Measurements from ENCODE around the gene IGF2BP3.
"Not testable (repeated sequence)": the region's sequence is repeated elsewhere in the genome, so short reads cannot be mapped to it uniquely, and the experiment has no call there.

IGF2BP3 gene

DNA sequence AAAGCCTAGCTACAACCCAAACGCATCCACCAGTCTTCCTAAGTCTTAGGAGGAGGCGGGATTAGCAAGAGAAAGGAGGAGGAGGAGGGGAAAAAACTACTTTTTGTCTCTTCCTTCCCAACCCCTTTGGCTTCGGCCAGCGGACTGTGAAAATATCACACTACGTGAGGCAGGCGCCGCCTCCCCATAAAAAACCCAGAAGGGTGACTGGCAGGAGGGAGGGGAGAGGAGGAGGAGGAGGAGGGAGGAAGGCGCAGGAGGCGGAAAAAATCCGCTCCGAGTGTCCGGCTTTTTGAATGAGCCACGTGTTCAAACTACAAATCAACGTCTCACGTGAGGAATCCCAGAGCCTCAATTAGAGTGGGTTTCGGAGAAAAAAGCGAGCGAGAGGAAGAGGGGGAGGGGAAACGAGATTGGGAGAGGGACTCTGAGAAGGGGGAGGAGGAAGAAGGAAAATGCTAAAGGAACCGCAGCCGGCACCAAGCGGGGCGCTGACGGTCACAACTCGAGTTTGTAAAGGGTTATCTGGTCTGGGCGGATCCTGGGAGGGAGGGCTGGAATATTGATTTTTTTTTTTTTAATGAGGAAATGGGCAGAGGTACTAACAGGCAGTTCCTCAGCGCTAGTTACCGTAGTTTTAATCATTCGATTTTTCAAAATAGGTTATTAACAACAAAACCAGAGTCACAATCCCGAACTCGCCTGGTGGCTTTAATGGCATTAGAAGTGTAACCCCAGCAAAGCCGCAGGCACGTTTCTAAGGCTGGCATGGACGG lies at the start of gene IGF2BP3:
Gene IGF2BP3, minus strand, starts transcription at position 162 of the 776 bp plus-strand sequence. CDS start 381 bp downstream, outside the sequence.
- DNase-seq: no peak

DNA sequence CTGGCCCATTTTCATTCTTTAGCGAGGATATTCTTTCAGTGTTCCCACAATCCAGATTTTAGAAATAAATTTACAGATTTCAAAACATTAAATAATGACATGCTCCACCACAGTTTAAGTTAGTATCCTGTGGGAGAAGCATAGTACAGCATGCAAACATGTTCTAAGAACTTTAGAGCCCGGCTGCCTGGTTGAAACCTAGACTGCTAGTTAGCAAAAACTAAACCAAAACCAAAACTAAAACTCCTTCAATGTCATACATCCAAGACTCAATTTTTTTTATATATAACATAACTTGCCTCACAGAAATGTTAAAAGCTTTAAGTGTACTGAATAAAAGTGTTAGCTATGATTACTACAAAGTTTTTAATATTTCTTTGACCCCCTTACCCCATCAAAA lies 44.5 kb upstream of the IGF2BP3 start:
- no peak for DNase-seq

DNA sequence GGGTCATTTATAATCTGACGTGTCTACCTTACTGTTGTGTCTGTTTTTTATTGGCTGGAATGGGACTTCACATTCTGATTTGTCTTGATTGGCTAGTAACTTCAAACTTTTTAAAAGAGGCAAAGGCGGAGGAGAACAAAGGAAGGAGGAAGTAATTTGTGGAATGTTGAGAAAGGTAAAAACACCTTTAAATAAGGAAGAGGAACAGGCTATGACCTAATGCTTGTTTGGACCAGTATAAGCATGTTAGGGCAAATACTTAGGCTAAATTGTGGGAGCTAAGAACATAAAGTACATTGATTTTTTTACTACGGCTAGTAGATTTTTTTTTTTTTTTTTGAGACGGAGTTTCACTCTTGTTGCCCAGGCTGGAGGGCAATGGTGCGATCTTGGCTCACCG lies 43.5 kb upstream of the IGF2BP3 start:
- not testable (repeated sequence) for DNase-seq

DNA sequence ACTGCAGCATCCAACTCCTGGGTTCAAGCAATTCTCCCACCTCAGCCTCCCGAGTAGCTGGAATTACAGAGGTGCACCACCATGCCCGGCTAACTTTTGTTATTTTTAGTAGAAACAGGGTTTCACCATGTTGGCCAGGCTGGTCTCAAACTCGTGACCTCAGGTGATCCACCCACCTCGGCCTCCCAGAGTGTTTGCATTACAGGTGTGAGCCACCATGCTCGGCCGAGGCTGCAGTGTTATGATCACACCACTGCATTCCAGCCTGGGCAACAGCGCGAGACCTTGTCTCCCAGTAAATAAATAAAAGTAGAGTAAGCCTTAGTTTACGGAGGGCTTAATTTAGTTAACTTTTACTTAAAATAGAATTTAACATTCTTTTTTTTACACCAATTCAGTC lies 23.7 kb upstream of the IGF2BP3 start:
- DNase-seq: no peak

DNA sequence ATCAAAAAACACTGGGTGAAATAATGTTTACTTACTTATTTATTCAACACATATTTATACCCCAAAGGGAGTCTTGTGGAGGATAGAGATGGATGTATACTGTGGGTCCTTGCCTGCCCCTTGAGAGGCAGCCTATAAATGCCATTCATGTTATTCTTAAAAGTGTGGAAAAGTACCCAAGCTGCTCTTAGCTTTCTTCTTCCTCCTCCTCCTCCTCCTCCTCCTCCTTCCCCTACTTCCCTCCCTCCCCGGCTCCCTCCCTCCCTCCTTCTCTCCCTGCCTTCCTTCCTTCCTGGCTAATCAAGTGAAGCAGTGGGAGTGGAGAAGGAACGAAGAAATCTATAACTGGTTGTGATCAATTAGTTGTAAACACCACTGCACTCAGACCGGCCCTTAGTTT lies 21.2 kb upstream of the IGF2BP3 start:
- DNase-seq: no peak

DNA sequence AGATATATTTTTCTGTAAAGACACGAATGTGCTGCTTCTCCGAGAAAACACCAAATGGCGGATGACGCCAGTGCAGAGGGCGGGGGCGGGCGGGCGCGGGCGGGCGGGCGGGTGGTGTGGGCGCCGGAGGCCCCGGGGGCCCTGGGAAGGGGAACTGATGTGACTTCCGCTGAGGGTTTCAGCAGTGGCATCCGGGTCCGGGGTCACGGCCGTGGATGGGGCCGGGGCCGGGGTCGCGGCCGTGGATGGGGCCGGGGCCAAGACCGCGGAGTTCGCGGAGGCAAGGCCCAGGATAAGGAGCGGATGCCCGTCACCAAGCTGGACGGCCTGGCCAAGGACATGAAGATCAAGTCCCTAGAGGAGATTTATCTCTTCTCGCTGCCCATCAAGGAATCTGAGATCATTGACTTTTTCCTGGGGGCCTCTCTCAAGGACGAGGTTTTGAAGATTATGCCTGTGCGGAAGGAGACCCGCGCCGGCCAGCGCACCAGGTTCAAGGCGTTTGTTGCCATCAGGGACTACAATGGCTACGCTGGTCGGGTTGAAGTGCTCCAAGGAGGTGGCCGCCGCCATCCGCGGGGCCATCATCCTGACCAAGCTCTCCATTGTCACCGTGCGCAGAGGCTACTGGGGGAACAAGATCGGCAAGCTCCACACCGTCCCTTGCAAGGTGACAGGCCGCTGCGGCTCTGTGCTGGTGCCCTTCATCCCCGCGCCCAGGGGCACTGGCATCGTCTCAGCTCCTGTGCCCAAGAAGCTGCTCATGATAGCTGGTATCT lies 20.3 kb upstream of the IGF2BP3 start:
- no peak for DNase-seq

DNA sequence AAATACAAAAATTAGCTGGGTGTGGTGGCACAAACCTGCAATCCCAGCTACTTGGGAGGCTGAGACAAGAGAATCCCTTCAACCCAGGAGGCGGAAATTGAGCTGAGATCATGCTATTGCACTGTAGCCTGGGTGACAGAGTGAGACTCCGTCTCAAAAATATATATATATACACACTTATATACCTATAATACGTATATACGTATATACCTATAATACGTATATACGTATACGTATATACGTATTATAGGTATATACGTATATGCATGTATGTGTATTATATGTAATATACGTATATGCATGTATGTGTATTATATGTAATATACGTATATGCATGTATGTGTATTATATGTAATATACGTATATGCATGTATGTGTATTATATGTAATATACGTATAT lies 18.4 kb upstream of the IGF2BP3 start:
- not testable (repeated sequence) for DNase-seq

DNA sequence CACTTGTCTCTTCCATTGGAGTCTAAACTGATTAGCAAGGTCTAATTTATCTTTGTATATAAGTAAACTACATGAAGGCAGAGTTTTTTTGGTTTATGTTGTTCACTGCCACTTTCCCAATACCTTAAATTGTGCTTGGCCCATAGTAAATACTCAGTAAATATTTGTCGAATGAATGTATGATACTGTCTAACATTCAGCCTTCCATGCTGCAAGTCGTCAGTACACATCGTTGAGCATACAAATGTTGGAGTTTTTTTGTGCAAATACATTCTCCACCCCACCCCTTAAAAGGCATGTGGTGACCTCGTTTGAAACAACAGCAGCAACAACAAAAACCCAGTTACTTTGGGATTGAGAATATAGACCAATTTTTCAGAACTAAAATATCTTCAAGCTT lies 17.4 kb upstream of the IGF2BP3 start:
- no peak for DNase-seq

DNA sequence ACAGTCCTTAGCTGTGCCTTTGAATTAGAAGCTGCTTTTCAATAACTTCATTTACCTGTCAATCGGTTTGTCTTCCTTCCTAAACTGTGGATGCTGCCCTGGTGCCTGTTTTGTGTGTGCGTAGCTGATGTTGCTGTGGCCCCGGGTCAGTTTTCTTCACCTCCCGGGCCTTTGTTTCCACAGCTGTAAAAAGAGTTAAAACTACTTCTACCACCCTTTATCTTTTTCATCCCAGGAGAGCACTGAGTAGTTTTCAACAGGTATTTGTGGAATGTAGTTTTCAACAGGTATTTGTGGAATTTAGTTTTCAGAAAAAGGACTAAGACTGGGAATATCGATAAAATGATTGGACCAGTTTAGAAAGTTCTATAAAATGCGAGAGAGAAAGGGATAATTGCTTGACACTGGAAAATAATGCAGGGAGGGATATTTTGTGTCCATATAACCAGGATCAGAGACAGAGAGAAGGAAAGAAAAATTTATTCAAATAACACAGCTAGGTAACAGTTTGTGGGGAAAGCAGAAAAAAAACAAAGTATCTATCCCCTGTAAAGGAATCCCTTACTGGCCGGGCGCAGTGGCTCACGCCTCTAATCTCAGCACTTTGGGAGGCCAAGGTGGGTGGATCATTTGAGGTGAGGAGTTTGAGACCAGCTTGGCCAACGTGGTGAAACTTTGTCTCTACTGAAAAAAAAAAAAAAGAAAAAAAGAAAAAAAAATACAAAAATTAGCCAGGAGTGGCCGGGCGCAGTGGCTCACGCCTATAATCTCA lies 15.9 kb upstream of the IGF2BP3 start:
- DNase-seq: no peak

DNA sequence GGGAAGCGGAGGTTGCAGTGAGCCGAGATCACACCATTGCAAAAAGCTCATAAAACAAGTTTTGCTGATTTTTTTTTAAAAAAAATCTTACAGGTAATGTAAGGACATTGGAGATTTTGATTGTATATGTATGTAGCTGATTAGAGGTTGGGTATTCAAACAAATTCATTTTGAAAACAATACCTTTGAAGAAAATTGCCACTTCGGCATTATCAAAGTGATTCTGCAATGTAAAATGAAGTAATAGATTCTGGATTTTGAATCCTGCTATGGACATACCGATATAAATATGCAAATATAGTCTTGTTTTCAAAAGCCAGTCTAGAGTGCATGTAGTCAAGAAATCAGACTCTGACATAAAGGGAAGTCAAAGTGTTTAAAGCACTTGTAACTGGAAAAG lies 12.4 kb upstream of the IGF2BP3 start:
- DNase-seq: no peak

DNA sequence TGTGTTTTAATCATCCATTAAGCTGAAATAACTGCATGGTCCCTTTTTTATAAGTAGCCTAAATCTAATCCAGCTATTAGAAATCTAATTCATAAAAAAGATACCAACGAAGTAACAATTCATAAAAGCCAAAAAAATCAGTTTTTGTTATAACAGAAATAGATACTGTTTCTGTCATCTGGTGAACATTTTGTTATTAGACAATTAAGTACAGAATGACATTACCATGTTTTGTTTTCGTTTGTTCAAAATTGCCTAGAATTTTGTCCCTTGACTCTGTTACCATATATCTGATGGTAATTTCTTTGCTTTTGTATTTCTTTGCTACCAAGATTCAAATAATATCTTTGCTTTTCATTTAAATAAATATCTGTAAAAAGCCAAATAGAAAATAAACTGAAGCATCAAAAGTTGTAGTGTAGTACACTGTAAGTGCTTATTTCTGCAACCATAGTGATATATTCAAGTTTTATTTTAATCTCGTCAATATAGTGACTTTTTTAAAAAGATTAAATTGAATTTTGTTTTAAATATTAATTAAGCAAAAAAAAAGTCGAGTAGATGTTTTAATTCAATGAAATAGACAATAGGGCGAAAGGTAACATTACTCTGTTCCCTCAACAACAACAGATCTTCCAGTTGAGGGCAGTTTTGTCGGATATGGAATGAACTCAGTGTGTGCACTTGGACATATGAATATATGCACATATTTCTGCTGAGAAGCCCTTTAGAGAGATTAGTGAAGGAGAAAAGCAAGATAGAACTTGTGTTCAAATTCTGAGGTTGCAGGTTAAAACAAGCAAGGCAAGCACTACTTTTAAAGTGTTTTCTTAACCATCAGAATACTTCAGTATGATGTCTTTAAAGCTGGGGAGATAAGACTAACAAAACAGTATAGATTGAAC lies 7.9 kb upstream of the IGF2BP3 start:
- no peak for DNase-seq

DNA sequence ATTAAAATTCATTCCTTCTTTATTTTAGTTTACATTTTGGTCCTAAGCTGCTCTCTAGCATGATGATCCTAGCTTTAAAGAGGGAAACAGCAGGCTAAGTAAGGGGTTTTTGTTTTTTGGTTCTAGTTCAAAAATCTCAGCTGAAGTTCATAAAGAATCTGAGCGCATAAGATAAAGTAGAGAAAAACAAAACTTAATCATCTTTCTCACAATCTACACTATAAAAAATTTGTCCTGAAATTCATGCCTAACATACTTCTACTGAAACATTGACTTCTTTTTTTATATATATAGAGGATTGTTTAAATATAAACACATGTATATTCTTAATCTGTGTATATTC lies 6.8 kb upstream of the IGF2BP3 start:
- DNase-seq: no peak

DNA sequence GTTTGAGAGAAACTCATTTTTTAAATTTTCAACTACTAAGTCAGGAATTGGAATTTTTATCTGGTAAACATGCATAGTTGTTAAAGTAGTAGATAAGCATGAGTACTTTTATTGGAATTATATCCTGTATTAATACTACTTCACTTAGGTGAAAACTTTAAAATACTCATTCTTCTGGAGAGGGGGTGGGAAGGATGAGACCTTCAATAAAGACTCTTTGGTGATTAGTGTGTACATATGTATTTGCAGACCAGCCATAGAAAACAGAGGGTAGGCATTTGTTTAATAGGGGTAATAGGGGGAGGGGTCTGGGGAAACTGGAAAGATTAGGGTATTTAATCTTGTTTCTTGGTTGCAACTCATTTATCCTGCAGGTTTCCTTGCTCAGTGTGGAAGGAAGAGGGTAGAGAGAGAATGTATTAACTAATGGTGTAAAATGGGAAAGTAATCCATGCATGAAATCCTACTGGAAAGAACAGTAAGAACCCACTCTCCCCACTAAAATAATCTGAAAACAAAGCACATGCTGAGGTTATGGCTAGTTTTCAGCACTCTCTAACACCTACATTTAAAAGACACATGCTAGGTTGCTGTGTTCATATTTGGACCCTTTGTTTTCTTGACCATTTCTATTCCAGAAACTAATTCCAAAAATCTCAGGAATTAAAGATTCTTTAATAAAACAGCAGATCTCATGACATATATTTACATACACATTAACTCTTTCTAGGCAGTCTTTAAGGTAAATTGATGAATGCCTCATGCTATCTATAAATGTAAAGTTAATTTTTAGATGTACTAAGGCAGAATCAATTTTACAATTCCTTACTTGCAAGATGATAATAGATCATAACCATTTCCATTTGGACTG lies 6.2 kb upstream of the IGF2BP3 start:
- no peak for DNase-seq

DNA sequence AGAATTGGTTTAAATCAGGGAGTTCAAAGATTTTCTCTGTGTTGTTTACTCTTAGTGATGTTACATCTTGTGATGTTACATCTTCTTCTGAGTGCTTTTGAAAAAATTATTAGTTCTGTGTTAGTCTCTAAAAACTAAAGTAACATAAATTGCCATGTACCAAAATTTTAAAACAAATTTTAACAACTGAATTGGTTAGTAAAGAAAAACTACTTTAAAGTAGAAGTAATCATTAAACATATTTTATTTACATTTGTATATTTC lies 5.2 kb upstream of the IGF2BP3 start:
- no peak for DNase-seq

DNA sequence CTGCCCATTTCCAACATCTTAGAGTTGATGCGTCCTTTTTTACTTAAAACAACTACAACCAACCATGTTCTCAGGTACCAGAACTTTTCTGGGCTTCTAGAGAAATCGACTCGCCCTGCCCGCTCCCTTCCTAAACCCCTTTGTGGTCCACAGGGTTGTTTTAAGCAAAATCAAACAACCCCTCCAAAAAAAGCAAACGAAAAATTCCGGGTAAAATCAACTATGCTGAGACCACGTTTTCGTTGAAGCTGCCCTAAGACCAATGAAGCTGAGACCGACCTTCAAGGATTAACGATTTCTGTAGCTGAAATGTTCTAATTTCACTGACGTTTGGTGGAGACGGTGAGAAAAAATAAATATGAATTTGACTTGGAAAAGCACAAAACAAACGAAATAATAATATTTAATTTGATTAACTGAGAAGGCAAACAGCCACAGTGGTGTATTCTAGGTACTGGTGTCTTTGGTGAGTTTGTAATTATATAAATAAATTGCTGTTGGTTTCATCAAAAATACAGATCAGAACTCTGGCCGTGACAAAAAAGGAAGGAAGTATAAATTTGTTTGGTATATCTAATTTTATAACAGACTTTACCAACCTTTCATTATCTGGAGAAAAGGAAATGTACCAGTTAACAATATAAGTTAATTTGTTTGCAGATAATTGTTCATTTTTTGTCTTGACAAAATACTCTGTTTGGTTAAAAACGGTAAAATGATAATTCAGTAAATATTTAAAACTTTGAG lies 4.7 kb upstream of the IGF2BP3 start:
- DNase-seq: no peak

DNA sequence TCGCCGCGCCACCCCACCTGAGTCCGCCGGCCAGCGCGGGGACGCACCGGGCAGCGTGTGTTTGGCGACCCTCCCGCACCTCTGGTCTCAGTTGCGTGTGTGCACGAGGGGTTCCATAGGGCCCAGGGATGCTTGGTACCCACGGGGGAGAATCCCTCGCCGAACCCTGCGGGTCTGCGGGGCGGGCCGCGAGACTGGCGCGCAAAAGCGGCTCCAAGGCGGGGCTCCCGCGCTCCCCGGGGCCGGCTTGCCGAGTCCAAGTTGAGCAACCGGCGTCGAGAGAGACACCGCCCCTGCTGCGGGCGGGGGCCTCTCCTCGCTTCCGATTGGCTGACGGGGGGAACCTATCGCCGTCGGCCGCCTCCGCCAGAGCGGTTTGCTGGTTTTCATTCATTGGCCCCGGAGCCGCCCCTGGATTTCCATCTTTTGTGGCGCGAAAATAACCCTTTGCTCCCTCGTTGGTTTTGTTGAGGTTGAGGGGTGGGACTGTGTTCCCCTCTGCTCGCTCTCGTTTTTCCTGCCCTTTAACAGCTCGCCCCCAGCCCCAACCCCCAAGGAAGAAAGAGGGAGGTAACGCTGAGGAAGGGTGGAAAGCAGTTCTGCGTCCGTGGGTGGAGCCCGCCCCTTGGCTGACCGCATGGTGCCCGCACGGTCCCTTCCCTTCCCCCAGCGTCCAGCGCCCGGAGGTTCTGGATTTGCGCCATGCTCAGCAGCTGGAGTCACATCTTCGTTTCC lies 4.0 kb upstream of the IGF2BP3 start:
- no peak for DNase-seq

DNA sequence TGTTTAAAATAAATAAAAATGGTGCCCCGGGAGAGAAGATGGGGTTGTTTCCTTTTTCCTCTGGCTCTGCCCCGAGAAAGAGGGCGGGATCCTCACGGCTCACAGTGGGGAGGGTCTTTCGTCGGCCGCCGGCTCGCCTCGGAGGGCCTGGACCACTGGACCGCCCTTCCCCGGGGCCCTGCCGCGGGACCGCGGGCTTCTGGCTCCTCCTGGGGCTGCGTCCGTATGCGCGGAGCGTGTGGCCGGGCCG lies 3.5 kb upstream of the IGF2BP3 start:
- no peak for DNase-seq

DNA sequence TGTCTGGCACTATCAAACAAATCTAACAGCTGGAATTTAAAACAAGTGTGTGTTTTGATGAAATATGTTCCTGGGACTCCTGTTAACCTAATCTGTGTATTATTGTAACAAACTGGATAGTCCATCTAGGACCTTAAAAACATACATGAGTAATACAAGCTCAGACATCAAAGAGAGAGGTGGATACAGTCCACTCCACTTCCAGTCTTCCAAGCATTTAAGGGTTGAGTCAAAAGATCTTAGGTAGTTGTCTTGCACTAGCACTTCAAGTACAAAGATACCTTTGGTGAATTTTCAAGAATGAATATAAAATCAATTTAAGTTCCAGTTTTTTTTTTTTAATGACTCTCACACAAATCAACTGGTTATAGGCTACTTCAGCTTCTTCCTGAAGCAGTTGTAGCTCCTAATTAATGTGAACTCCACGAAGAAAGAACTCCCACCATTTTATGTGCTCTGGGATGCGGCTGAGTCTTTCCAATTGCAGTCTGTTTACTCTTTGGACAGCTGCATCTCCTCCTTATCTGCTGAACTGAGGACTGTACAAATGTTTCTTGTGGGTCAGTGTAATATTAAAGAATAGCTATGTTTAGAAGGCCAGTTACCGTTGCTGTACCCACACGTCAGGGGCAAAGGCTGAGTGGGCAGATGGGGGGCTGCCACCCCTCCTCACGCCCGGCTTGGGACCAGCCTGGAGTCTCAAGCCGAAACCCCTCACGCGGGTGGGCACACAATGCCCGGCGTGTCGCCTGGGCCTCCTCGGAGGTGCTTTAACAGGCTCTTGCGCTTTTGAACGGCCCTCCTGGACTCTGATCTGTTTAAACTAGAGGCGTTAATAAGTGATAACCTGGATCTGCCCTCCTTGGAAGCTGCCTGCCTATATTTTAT lies 2.9 kb upstream of the IGF2BP3 start:
- no peak for DNase-seq

DNA sequence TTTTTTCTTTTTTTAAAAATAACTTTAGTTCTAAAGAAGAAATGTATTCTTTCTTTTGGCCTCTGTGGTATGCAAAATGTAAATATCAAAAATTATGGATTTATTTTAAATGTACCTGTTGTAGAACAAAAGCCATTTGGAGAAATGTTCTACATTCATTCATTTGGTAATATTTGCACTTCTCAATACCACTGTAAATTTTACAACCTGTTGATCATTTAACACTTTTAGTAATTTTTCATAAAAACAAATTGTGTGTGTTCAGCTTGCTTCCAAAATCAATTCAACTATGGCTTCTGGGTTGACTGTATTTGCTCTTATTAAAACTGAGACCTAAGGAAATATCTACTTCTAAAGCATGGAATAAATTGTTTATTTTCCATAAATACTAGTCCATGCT lies 2.3 kb upstream of the IGF2BP3 start:
- DNase-seq: no peak

DNA sequence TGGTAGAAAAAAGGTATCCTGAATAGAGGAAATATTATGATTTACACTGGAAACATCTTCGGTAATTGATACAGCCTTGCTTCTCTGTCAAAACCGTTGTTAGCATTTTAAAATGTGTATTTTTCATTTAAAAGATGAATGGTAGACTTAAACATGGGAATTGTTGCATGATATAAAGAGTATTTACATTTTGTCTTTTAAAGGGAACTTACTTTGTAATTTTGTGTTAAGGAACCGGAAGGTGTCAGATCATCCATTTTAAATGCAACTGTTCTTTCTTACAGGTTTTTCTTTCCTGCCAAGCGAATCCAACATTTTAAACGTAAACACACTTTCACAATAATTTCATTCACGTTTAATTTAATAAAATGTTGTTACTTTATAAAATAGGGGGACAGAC lies 1.8 kb upstream of the IGF2BP3 start:
- DNase-seq: no peak

Measured in NK-92 treated with Interleukin-12 subunit alpha and Interleukin-12 subunit beta, amount 100 ng/mL, for 24 hours (cell line).